HG03354 (cell line): ENCODE measurements around the gene UGT1A5.

Experiments
- ATAC-seq: cut with Tn5 transposase; IDR thresholded peaks from one replicate; pipeline ENCODE4 v1.9.1; 2021; ENCODE audit warnings: mild to moderate bottlenecking; ENCODE audit not compliant: unreplicated experiment, poor library complexity, severe bottlenecking

Gene UGT1A5

DNA sequence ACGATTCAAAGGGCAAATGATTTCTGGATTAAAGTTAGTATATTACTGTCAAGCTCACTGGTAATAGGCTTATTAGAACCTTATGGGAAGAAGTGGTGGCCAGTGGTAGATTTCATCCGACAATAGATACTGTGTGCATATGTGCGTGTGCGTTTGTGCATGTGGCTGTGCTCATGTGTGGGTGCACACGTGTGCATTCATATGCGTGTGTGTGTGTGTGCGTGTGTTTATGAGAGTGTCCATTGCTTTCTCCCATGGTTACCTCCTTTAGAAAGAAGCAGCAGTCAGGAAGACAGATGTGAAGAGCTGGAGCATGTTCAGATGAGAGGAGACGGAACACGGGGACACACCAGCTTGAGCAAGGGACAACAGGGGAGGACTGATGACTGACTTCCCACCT is 56.6 kb downstream of the UGT1A5 start:
- no peak for ATAC-seq

DNA sequence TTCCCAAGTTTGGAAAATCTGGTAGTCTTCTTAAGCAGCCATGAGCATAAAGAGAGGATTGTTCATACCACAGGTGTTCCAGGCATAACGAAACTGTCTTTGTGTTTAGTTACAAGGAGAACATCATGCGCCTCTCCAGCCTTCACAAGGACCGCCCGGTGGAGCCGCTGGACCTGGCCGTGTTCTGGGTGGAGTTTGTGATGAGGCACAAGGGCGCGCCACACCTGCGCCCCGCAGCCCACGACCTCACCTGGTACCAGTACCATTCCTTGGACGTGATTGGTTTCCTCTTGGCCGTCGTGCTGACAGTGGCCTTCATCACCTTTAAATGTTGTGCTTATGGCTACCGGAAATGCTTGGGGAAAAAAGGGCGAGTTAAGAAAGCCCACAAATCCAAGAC is 59.4 kb downstream of the UGT1A5 start:
- no peak for ATAC-seq

DNA sequence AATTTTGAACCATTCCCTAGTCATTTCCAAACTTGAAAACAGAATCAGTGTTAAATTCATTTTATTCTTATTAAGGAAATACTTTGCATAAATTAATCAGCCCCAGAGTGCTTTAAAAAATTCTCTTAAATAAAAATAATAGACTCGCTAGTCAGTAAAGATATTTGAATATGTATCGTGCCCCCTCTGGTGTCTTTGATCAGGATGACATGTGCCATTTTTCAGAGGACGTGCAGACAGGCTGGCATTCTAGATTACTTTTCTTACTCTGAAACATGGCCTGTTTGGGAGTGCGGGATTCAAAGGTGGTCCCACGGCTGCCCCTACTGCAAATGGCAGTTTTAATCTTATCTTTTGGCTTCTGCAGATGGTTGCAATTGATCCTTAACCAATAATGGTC is 59.9 kb downstream of the UGT1A5 start:
- ATAC-seq: no peak

DNA sequence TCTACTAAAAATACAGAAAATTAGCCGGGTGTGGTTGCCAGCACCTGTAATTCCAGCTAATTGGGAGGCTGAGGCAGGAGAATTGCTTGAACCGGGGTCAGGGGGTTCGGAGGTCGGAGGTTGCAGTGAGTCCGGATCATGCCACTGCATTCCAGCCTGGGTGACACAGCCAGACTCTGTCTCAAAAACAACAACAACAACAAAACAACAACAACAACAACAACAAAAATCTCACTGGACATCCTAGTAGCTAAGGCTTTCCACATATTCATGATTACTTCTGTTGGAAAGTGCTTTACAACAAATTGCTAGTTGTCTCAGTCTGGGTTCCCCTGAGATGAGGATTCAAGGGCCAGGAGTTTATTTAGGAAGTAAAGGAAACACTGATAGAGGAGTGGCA is 61.1 kb downstream of the UGT1A5 start:
- no peak for ATAC-seq

DNA sequence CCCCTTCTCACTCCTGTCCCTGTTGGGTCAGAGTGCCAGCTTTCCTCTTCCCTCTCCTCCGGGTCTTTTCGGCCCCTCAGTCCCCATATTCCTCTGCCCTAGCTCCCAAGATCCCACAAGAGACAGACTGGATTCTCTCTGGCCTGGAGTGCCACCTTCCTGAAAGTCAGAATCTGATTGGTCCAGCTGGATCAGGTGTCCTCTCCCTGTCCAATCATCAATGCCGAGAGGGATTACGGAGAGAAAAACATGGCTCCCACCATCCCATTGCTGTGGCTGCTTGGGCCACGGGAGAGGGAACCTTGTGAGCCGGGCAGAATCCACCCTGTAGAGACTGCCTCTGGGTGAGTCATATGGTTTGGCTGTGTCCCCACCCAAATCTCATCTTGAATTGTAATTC is 62.7 kb downstream of the UGT1A5 start:
- no peak for ATAC-seq

DNA sequence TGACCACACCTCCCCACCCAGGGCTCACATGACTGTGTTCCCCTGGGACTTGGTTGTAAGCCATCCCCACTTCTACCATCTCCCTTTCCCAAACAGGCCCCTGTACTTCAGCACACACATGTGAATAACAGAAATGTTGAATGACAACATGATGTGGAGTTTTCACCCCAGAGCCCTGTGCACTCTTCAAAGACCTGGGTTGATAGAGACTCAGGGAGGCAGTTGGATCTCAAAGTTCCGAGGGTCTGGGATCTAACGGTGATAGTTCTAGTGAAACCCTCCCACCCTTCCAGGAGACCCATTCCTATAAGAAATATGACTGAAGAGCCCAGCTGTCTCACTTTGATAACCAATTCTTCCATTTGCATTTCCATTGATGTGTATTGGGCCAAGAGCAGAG is 65.3 kb downstream of the UGT1A5 start, which contains the start of gene MROH2A:
TSS of gene MROH2A (plus strand) at position 301 of the 400 bp plus-strand sequence. CDS start 1,029 bp downstream, outside the sequence.
- no peak for ATAC-seq

DNA sequence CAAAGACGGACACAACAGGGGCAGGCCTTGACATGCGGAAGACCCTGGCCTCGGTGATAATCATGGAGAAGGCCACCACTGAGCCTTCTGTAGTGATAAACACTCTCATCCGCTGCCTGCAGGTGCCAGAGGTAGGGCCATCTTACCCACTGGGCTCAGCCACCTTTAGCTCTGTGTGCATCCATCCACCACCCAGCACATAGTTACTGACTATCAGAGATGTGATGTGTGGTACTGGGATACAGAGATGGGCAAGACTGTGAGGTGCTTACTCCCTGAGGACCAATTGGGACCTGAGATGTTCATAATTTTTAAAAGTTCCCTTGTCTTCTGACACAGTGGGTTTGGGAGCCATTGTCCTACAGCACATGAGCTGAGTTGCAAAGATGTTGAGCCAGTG is 67.0 kb downstream of the UGT1A5 start:
- no peak for ATAC-seq

DNA sequence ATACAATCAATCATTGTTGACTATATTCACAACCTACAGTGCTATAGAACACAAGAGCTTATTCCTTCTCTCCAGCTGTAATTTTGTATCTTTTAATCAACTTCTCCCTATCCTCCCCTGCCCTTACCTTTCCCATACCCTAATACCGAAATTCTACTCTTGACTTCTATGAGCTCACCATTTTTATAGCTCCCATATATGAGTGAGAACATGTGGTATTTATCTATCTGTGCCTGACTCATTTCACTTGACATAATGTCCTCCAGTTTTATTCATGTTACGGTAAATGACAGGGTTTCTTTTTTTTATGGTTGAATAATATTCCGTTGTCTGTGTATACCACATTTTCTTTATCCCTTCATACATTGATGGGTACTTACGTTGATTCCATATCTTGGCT is 68.1 kb downstream of the UGT1A5 start:
- no peak for ATAC-seq

DNA sequence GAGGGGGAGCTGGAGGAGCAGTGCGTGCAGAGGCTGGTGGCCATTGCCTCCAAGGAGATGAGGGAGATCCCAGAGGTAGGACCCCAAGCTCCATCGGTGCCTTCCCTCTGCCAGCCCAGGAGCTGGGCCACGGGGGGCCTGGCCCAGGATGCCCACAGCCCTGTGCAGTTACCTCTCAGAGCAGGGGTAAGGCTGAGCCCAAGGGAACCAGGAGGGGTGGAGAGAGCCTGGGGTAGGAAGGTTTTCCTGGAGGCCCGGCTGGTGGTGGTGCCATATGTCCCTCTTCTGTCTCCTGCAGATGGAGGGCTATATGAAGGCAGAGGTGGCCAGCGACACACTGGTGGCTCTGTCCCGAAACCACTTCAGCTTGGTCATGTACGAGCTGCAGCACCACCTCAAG is 76.8 kb downstream of the UGT1A5 start:
- no peak for ATAC-seq

DNA sequence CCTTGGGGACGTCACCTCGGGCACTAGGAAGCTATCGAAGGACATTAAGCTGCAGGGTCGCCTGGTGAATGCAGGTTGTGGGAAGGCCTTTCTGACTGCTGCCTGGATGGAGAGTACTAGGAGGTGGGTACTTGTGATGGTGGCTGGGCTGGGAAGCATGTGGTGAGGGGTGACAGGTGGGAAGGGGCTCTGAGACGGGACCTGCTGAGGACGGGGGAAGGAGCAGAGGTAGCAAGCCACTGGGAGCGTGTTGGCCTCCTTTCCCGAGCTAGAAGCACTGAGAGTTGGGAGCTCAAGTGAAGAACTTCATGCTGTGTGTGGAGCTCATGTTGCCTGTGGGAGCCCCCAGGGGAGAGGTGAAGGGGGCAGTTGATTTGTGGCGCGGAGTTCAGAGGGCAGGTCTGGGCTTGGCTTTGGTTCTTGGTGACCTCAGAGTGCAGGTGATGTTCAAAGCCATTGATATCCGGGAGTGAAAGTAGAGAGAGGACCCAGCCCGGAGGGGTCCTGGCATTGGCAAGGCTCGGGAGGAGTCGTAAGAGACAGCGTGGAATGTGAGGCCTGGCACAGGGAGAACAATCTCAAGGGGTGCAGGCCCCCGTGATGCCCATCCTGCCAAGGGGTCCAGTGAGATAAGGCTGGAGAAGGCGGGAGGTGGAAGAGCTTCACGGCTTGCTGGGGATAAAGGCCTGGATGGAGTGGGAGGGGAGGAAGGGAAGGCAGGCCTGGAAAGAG is 78.6 kb downstream of the UGT1A5 start:
- no peak for ATAC-seq

DNA sequence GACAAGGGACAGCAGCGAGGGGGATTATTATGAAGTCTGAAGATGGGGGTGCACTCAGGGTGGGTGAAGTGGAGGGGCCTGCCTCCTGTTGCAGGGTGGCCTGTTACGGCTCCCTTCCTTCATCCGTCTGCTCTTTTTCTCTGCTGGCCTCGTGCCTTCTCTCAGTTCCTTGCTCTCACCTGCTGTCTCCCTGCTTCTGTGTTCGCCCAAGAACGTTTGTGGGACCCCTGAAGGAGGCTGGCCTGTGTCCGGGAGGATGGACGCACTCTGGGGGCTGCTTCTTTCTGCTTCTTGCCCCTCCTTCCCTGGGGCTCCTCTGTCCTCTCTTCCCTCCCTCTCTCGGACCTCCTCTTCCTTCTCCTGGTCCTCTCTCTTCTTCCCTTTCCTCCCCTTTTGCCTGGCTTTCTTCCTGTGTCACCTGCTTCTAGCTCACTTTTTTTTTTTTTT is 79.2 kb downstream of the UGT1A5 start:
- ATAC-seq: no peak

DNA sequence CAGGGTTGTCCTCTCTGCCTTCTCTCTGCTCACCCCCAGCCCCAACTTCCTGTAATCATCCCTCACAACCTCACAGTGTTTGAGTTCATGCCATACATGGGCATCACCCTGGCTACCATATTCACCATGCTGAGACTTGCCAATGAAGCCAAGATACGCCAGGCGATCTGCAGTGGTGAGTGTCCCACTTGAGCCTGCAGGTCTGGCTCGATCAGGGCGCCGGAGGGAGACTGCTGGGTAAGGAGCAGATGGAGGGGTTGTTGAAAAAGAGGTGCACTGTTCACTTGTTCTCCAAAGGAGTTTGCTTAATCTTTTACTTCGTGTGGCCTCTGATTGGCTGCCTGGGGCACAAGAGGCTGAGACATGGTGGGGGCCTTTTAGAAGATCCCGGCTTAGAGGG is 80.0 kb downstream of the UGT1A5 start:
- ATAC-seq: no peak

DNA sequence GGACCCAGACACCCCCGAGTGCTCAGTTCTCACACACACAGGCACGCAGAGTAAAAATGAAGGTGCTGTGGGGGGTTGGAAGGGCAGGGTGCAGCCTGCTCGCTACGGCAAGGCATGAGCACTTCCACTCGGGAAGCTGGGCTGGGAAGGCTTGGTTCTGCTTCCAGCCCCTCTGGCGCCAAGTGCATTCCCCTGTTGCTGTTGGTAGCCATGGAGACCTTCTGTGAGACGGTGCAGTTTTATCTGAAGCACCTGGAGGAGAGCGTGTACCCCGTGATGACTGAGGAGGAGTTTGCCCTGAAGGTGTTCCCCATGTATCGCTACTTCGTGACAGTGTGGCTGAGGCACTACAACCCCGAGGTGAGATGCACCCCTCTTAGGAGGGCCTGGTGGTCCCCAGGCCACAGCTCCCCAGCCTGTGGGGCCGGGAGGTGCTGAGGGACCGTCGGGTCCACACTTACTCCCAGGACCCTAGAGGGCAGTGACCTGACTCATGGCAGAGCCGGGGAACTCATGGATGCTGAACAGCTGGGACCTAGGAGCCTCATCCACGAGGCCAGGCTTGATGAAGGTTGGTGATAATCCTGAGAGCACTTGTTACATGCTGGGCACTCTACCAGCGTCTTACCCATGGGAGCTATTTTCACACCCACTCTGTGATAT is 80.9 kb downstream of the UGT1A5 start:
- no peak for ATAC-seq

DNA sequence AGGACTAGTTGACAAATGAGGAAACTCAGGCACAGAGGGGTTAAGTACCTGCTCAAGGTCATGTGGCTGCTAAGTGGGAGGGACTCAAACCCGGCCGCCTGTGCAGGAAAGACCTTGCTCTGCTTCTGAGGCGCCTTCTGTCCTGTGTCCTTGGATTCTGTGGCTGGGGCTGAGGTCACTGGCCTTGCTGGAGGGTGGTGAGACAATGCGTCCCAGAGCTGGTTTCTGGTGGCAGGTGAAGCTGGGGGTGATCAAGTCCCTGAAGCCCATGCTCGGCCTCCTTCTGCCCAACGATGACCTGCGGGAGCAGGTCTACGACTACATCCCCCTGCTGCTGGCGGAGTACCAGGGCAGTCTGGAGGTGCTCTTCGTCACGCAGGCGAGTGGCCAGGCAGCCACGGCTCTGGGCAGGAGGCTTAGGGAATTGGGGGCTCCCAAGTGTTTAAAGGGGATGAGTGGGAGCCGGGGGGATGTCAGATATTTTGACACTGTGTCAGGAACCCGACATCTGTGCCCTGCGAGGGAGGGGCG is 81.5 kb downstream of the UGT1A5 start:
- ATAC-seq: no peak

DNA sequence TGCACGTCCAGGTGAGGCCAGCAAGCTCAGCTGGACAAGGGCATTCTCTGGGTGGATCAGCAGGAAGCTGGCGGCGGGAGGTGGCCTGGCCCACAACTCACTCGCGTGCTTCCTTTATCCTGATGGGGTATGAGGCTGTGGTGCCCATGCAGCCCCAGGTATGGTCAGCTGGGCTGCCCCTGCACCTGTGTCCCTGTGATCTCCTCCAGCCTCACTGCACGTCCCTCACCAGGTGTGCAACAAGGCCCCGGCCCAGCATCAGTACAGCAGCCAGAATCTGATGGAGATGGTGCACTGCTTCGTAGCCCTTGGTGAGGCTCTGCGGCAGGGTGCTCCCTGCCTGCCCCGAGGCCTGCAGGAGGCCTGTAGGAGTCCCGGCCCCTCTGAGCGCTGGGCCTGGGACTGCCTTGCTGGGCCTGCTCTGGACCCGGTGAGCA is 83.0 kb downstream of the UGT1A5 start:
- no peak for ATAC-seq

DNA sequence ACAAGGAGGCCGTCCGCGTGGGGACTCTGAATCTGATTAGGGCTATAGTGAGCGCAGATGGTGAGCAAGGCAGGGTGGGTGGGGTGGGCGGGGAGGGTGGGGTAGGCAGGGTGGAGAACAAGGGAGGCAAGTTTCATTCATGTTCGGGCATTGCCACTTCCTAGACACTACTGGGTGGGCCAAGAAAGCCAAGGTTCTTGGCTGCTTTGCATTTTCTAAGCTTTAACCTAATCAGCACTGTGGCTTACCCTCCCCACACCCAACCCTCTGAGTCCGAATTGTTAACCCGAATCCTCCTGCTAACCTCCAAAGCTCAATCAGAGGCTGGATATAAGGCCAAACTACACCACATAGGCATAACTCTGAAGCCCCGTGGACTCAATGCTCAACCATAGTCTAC is 83.5 kb downstream of the UGT1A5 start:
- no peak for ATAC-seq

DNA sequence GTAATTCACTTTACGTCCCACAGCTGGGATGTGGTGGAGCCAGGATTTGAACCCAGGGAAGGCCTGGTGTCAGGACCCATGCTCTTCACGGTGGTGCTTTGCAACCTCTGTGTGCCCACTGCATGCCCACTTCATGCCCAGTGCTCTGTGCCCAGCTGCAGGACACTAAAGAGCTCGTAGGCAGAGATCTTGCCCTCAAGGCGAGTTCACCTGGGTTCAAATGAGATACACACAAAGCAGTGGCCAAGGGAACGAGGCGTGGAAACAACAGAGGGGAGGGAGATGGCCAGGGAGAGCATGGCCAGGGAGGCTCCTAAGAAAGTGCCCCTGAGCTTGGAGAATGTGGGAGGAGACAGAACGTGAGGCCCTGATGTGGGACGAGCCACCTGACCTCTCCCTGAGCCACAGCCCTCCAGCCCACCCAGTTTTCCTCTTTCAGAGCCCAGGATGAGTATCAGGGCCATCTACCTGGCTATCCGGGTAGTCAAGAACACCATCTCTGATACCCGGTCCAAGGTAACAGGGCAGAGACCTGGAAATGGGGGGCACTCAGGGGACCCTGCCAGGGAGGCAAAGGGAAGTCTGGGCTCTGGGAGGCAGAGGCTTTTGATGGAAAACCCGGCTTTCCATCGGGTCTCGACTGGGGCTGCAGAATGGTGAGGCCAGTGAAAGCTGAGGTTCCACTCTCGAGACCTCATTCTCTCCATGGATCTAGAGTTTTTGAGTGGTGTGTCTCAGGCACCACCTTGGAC is 85.8 kb downstream of the UGT1A5 start:
- no peak for ATAC-seq

DNA sequence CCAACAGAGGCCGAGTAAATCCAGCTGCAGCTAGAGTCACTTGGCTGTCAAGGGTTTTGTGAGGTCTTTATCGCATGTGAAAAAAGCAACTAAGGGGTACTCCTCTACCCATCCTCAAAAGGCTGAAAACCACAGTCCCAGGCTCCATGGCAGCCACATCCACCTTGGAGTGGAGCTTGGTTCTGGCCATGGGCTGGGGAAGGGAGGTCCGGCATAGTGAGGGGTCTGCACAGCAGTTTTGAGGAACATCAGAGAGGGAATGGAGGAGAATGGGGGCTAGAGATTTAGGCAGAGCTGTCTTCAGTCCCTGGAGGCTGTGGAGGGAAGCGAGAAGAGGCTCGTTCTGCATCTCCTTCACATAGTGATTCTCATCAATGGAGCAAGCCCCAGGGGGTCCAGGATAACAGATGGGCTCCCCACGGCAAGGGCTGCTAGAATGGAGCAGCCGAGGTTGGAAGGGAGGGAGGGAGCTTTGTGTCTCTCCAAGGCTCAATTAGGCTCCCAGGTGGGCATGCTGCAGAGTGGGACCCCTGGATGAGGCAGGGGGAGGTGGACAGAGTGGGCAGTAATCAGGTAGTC is 86.5 kb downstream of the UGT1A5 start:
- ATAC-seq: no peak

DNA sequence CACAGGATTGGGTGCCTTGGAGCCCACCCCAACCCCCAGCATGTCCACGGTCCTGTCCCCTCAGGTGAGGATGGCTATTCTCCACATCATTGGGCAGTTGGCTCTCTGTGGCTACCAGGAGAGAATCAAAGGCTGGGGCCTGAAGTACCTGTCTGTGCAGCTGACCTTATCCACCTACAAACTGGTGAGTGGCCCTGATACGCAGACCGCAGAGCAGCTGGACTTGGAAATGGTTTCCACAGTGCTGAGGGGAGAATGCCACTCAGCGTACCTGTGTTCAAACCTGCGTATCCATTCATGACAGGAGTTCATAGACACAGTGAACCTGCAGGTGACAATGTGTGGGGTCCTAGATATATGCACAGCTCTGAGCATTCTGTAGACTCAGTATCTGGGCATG is 87.0 kb downstream of the UGT1A5 start:
- ATAC-seq: no peak

DNA sequence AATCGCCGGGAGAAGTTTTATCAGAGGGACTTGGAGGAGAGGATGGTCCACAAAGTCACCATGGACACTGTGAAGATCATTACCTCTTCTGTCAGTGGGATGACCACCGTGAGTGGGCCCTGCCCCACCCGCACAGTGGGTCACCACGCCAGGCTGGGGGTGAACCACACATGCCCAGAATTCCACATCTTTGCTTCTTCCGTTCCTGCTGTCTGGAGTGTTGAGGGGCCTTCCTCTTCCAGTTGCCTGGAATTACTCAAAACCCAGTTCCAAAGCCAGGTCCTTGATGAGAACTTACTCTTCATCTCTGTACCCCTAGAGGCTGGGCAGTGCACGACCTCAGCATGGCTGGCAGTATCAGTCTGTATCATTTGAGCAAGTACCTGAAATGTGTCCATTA is 87.5 kb downstream of the UGT1A5 start:
- ATAC-seq: no peak
